Stimulated activated naive CD4-positive, alpha-beta T cell treated with Interleukin-2 at 50 U/mL for 16 hours (primary cell): ENCODE measurements around the gene C1orf105.
"Not testable (repeated sequence)": the region's sequence is repeated elsewhere in the genome, so short reads cannot be mapped to it uniquely, and the experiment has no call there.

Experiments used
- DNase-seq: peaks from one replicate; lab custom pipeline; 2025; lab: John Stamatoyannopoulos, UW

The C1orf105 gene

GRCh38 chr1:172420385-172420784 lies at the start of gene C1orf105:
Gene C1orf105 (plus strand): TSS chr1:172420685. CDS start chr1:172420886, 201 bp downstream.
- no peak for DNase-seq

GRCh38 chr1:172371646-172372045 lies 48.8 kb upstream of the C1orf105 start:
- not testable (repeated sequence) for DNase-seq

- DNase-seq: no peak
These were observed 46.6 kb upstream of the C1orf105 start for GRCh38 chr1:172373864-172374263.

GRCh38 chr1:172375211-172375631 lies 45.3 kb upstream of the C1orf105 start:
- no peak for DNase-seq

GRCh38 chr1:172376431-172376830 lies 44.1 kb upstream of the C1orf105 start:
- no peak for DNase-seq

- no peak for DNase-seq
These were observed 42.9 kb upstream of the C1orf105 start for GRCh38 chr1:172377565-172377964.

- DNase-seq: no peak
These were observed 42.2 kb upstream of the C1orf105 start for GRCh38 chr1:172378109-172378760.

GRCh38 chr1:172380441-172381244 lies 39.8 kb upstream of the C1orf105 start:
- no peak for DNase-seq

GRCh38 chr1:172381946-172382345 lies 38.5 kb upstream of the C1orf105 start:
- DNase-seq: no peak

GRCh38 chr1:172382406-172382805 lies 38.1 kb upstream of the C1orf105 start:
- no peak for DNase-seq

GRCh38 chr1:172382990-172383389 lies 37.5 kb upstream of the C1orf105 start:
- no peak for DNase-seq

- DNase-seq: no peak
These were observed 36.9 kb upstream of the C1orf105 start for GRCh38 chr1:172383536-172383935.

GRCh38 chr1:172384656-172385055 lies 35.8 kb upstream of the C1orf105 start:
- no peak for DNase-seq

- DNase-seq: no peak
These were observed 34.4 kb upstream of the C1orf105 start for GRCh38 chr1:172386046-172386445.

GRCh38 chr1:172388490-172388889 lies 32.0 kb upstream of the C1orf105 start:
- DNase-seq: no peak

GRCh38 chr1:172390301-172390682 lies 30.2 kb upstream of the C1orf105 start:
- DNase-seq: no peak

GRCh38 chr1:172390683-172391551 lies 29.6 kb upstream of the C1orf105 start:
- DNase-seq: no peak

- DNase-seq: no peak
These were observed 28.5 kb upstream of the C1orf105 start for GRCh38 chr1:172391976-172392375.

GRCh38 chr1:172393354-172393753 lies 27.1 kb upstream of the C1orf105 start:
- DNase-seq: no peak

GRCh38 chr1:172394141-172394751 lies 26.2 kb upstream of the C1orf105 start:
- DNase-seq: peak; percentile 64

GRCh38 chr1:172394811-172395210 lies 25.7 kb upstream of the C1orf105 start:
- DNase-seq: no peak

- no peak for DNase-seq
These were observed 24.9 kb upstream of the C1orf105 start for GRCh38 chr1:172395576-172395975.
